H1 (cell line): ENCODE data around the gene POLD1.

Experiments used
- CHD2 ChIP-seq: IDR thresholded peaks from 2 replicates; pipeline ENCODE4 v1.6.1; 2012; ENCODE audit warnings: low read length, improper control_type of control experiment
- EGR1 ChIP-seq: IDR thresholded peaks from 2 replicates; pipeline ENCODE4 v1.6.1; 2011; ENCODE audit warnings: low read depth, low read length, borderline replicate concordance
- EZH2 ChIP-seq: fragments of 200-600 bp; sonication (generic); IDR thresholded peaks from 2 replicates; pipeline ENCODE4 v1.7.1; 2012; ENCODE audit warnings: low read depth, mild to moderate bottlenecking, moderate library complexity, low read length, inconsistent platforms; ENCODE audit not compliant: severe bottlenecking
- GTF2F1 ChIP-seq: IDR thresholded peaks from 2 replicates; pipeline ENCODE4 v1.6.1; 2012; ENCODE audit warnings: low read depth, low read length, improper control_type of control experiment, borderline replicate concordance
- HDAC6 ChIP-seq: IDR thresholded peaks from one replicate; pipeline ENCODE4 v1.7.1; 2012; ENCODE audit warnings: low read depth, mild to moderate bottlenecking, inconsistent platforms, low read length, moderate library complexity
- JUND ChIP-seq: IDR thresholded peaks from 2 replicates; pipeline ENCODE4 v1.6.1; 2011; ENCODE audit warnings: mild to moderate bottlenecking, improper control_type of control experiment, low read length
- POLR2A ChIP-seq, 2 experiments: IDR thresholded peaks; 1 replicate in 1 of 2; 2 replicates in 1 of 2; pipeline ENCODE4 v1.6.1; 2011; ENCODE audit warnings: low read depth in 2 of 2, low read length in 2 of 2, mild to moderate bottlenecking in 2 of 2; ENCODE audit errors: control extremely low read depth in 1 of 2
- POLR2AphosphoS5 ChIP-seq: IDR thresholded peaks from 2 replicates; pipeline ENCODE4 v1.6.1; 2011; ENCODE audit warnings: low read depth, low read length
- RXRA ChIP-seq: IDR thresholded peaks from 2 replicates; pipeline ENCODE4 v1.6.1; 2011; ENCODE audit warnings: low read depth, mild to moderate bottlenecking, low read length, moderate library complexity; ENCODE audit not compliant: insufficient read depth
- SUZ12 ChIP-seq: fragments of 200-600 bp; sonication (generic); IDR thresholded peaks from 2 replicates; pipeline ENCODE4 v1.6.1; 2012; ENCODE audit warnings: mild to moderate bottlenecking, inconsistent platforms, low read length, moderate library complexity, mixed read lengths
- TAF1 ChIP-seq: IDR thresholded peaks from 2 replicates; pipeline ENCODE4 v1.6.1; 2011; ENCODE audit warnings: mild to moderate bottlenecking, low read depth, low read length
- ZNF274 ChIP-seq: IDR thresholded peaks from 2 replicates; pipeline ENCODE4 v1.7.0; 2012; ENCODE audit warnings: low read length, borderline replicate concordance; ENCODE audit errors: extremely low read depth
- TF ChIP-seq, protein P1 (sequence below), 3 experiments: IDR thresholded peaks; 1 replicate in 2 of 3; 2 replicates in 1 of 3; pipeline versions ENCODE4 v1.5.1 to v1.6.1; 2011; ENCODE audit warnings: low read length in 3 of 3, mild to moderate bottlenecking in 3 of 3, inconsistent platforms in 2 of 3, low read depth in 1 of 3, moderate library complexity in 1 of 3; ENCODE audit not compliant: insufficient read depth in 1 of 3; ENCODE audit errors: control extremely low read depth in 1 of 3
- TF ChIP-seq, protein P2 (sequence below): IDR thresholded peaks from 2 replicates; pipeline ENCODE4 v1.6.1; 2012; ENCODE audit warnings: low read length, inconsistent platforms

DNA sequence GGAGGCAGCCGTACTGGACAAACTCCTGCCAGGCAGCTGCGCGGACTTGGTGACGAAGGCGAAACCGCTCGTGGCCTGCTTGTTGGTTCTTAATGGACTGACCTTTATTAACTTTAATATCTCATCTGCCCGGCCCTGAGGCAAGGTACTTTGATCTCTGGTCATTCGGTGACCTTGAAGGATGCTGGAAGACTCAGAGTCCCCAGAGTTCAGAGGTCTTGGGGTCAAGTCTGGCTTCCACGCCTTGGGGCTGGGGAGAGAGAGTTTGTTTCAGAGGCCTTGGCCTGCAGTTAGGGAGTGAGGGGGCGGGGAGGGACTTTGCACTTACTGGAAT lies 82.5 kb downstream of the POLD1 start:
- TF ChIP-seq POLR2A (IDR thresholded peaks at IDR 0.05; ENCODE audit: control extremely low read depth in 1 of 2, low read depth in 2 of 2, low read length in 2 of 2): no peak
- TF ChIP-seq TAF1: no peak
- no peak for TF ChIP-seq EGR1
- no peak for TF ChIP-seq HDAC6
- TF ChIP-seq ZNF274: no peak
- TF ChIP-seq, protein P1, sequence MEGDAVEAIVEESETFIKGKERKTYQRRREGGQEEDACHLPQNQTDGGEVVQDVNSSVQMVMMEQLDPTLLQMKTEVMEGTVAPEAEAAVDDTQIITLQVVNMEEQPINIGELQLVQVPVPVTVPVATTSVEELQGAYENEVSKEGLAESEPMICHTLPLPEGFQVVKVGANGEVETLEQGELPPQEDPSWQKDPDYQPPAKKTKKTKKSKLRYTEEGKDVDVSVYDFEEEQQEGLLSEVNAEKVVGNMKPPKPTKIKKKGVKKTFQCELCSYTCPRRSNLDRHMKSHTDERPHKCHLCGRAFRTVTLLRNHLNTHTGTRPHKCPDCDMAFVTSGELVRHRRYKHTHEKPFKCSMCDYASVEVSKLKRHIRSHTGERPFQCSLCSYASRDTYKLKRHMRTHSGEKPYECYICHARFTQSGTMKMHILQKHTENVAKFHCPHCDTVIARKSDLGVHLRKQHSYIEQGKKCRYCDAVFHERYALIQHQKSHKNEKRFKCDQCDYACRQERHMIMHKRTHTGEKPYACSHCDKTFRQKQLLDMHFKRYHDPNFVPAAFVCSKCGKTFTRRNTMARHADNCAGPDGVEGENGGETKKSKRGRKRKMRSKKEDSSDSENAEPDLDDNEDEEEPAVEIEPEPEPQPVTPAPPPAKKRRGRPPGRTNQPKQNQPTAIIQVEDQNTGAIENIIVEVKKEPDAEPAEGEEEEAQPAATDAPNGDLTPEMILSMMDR (IDR thresholded peaks at IDR 0.05; ENCODE audit: control extremely low read depth in 1 of 3, insufficient read depth in 1 of 3, low read depth in 1 of 3, low read length in 3 of 3): no peak
- TF ChIP-seq JUND: no peak
- no peak for TF ChIP-seq EZH2
- TF ChIP-seq, protein P2, sequence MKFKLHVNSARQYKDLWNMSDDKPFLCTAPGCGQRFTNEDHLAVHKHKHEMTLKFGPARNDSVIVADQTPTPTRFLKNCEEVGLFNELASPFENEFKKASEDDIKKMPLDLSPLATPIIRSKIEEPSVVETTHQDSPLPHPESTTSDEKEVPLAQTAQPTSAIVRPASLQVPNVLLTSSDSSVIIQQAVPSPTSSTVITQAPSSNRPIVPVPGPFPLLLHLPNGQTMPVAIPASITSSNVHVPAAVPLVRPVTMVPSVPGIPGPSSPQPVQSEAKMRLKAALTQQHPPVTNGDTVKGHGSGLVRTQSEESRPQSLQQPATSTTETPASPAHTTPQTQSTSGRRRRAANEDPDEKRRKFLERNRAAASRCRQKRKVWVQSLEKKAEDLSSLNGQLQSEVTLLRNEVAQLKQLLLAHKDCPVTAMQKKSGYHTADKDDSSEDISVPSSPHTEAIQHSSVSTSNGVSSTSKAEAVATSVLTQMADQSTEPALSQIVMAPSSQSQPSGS: no peak
- no peak for TF ChIP-seq GTF2F1
- TF ChIP-seq SUZ12: no peak
- TF ChIP-seq CHD2: no peak
- no peak for TF ChIP-seq POLR2AphosphoS5
- TF ChIP-seq RXRA: no peak
